ENCODE measurements around the gene RBX1.

DNA sequence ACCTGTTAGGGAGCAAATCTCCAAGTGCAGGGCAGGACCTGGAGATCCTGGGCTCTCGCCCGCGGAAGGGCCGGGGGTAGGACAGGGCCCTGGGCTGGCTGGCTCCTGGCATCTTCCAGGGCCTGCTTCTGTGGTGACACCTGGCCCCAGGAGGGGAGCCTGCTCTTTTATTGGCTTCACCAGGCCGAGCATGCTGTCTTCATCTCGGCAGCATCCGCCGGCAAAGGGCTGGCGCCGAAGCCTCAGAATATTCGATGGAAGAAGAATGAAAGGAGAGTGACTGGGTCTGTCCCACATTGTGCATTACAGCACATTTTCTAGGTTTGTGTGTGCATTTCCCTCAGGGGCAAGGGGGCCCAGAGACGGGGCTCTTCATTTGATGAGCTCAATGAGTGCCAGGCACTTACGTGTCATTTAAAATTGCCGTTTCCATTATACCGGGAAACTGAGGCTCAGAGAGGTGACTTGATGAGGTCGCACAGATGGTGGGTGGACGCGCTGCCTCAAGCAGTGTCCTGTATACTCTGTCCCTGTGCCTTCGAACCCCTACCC, 70.0 kb downstream of the RBX1 start:
- TF ChIP-seq, protein P1, sequence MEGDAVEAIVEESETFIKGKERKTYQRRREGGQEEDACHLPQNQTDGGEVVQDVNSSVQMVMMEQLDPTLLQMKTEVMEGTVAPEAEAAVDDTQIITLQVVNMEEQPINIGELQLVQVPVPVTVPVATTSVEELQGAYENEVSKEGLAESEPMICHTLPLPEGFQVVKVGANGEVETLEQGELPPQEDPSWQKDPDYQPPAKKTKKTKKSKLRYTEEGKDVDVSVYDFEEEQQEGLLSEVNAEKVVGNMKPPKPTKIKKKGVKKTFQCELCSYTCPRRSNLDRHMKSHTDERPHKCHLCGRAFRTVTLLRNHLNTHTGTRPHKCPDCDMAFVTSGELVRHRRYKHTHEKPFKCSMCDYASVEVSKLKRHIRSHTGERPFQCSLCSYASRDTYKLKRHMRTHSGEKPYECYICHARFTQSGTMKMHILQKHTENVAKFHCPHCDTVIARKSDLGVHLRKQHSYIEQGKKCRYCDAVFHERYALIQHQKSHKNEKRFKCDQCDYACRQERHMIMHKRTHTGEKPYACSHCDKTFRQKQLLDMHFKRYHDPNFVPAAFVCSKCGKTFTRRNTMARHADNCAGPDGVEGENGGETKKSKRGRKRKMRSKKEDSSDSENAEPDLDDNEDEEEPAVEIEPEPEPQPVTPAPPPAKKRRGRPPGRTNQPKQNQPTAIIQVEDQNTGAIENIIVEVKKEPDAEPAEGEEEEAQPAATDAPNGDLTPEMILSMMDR (IDR thresholded peaks at IDR 0.05): no peak
- no peak for TF ChIP-seq POLR2A (IDR thresholded peaks at IDR 0.05)

Data from Peyer's patch (tissue), 4 donors.